ENCODE results near the gene LDAH. TPM values are rescaled to one million over a fixed set of nuclear protein-coding genes. Genes with fewer than 3 reads are reported as not detected.
A peak's percentile ranks its signal among the peaks of the same experiment; 100 is the strongest.

Gene LDAH
- total and polyA plus RNA-seq, 10 of the 15 experiments (the other 5 are each of a cell fraction or from before 2014, with no cell fraction given): 17.9 to 44.7 (median 30.0) TPM

DNA sequence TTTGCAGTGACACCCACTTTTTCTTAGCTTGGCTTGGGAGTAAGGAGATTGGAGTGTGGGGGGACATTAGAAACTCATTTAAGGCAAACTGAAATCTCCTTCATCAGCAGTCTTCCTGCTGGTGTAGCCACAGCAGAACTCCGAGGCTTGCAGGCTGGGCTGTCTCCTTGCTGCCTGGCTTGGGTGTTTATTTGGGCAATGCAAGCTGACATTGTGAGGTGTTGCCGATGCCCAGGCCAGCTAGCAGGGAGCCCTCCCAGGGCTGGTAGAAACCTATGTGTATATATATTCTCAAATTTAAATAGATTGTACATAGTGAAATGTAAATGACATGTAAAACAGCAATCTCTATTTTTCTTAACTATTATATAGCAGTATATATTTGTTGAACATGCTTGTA, 144.1 kb downstream of the LDAH start (continued):
- TF ChIP-seq BCL3 (IDR thresholded peaks at IDR 0.05; ENCODE audit: borderline replicate concordance, insufficient read depth, low read depth, low read length, poor library complexity, severe bottlenecking) (no peak), BACH1 (IDR thresholded peaks at IDR 0.05; ENCODE audit: borderline replicate concordance) (no peak)
- TF ChIP-seq, protein P1, sequence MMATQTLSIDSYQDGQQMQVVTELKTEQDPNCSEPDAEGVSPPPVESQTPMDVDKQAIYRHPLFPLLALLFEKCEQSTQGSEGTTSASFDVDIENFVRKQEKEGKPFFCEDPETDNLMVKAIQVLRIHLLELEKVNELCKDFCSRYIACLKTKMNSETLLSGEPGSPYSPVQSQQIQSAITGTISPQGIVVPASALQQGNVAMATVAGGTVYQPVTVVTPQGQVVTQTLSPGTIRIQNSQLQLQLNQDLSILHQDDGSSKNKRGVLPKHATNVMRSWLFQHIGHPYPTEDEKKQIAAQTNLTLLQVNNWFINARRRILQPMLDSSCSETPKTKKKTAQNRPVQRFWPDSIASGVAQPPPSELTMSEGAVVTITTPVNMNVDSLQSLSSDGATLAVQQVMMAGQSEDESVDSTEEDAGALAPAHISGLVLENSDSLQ (IDR thresholded peaks at IDR 0.05): no peak

- WGBS (ENCODE audit: insufficient coverage, insufficient replicate concordance, low lambda C conversion rate, missing lambda C conversion rate): 42% methylated on average over 1 of the region's 1 CpG
- Histone ChIP-seq H3K4me2 (ENCODE audit: control insufficient read depth, insufficient read depth) (peak overlapping the region; percentile 80), H3K27me3 (replicated peaks in 1 of 2; ENCODE audit: control insufficient read depth in 2 of 2, insufficient read depth in 2 of 2, low read length in 1 of 2) (no peaks in the 10 kb centered on the region; a peak in 1 of 4 replicates), H3K27ac (ENCODE audit: control insufficient read depth, insufficient read depth) (peak overlapping the region; percentile 69), H4K20me1 (ENCODE audit: control insufficient read depth, insufficient read depth) (no peaks in the 10 kb centered on the region), H3K9ac (ENCODE audit: control insufficient read depth, insufficient read depth, low read length) (peak overlapping the region; percentile 19; the same call in 1 of the 2 replicates), H2AFZ (ENCODE audit: control insufficient read depth, low read depth, low read length) (no peak overlapping the region), H3K4me1 (ENCODE audit: control insufficient read depth, insufficient read depth, low read length) (peaks cover 37% of the 10 kb centered on the region), H3K9me3 (replicated peaks; ENCODE audit: control insufficient read depth, insufficient read depth, low read length) (no peaks in the 10 kb centered on the region), H3K4me3 (no peak overlapping the region), H3K36me3 (ENCODE audit: control insufficient read depth in 2 of 2, insufficient read depth in 2 of 2, low read length in 1 of 2) (no peaks in the 10 kb centered on the region; a peak in 2 of 4 replicates), H3K79me2 (ENCODE audit: control insufficient read depth, insufficient read depth, low read length) (no peaks in the 10 kb centered on the region)
- intact Hi-C loops (cut with micrococcal nuclease; ENCODE audit: unreplicated experiment) (no loop called here), in situ Hi-C loops (cut with MboI) (no loop called here)
- RAD21 ChIA-PET (ENCODE audit: unreplicated experiment): interaction anchor here (1.0 to 2.9 kb wide), 6 partner anchors 16 to 287 kb away, joined by 3 to 9 read pairs (median 4); no protein-coding TSS in a partner anchor
- CTCF ChIA-PET: interaction anchor here (0.6 to 7.4 kb wide), 9 partner anchors 16 to 295 kb away, joined by 3 to 82 read pairs (median 5); partner anchors contain the start of gene HS1BP3
- SMC1A ChIA-PET (ENCODE audit: uncharacterized antibody, unreplicated experiment): interaction anchor here (1.5 to 2.8 kb wide), 5 partner anchors 10 to 284 kb away, joined by 4 to 9 read pairs (median 6); no protein-coding TSS in a partner anchor
- DNase-seq (ENCODE audit: low read depth, low spot score): no peak
- no peak for ATAC-seq
- BruUV-seq (replicated peaks): no TSS peak
- POLR2A ChIA-PET: no interaction called here
- no peak for FAIRE-seq
- TF ChIP-seq ZNF24 (IDR thresholded peaks at IDR 0.05) (no peak), IKZF2 (IDR thresholded peaks at IDR 0.05) (no peak), SPI1 (IDR thresholded peaks at IDR 0.05; ENCODE audit: borderline replicate concordance, insufficient read depth, low read depth, low read length) (no peak), NRF1 (conservative IDR thresholded peaks at IDR 0.05; ENCODE audit: low read depth, low read length) (no peak), BCL11A (IDR thresholded peaks at IDR 0.05; ENCODE audit: low read depth, low read length) (no peak), REST (IDR thresholded peaks at IDR 0.05; ENCODE audit: low read depth, low read length) (no peak), PML (IDR thresholded peaks at IDR 0.05; ENCODE audit: low read length) (no peak), SP1 (IDR thresholded peaks at IDR 0.05; ENCODE audit: low read depth, low read length) (no peak), NR2C1 (IDR thresholded peaks at IDR 0.05) (no peak), MLLT1 (IDR thresholded peaks at IDR 0.05) (no peak), ZSCAN29 (IDR thresholded peaks at IDR 0.05) (no peak), SUZ12 (IDR thresholded peaks at IDR 0.05; ENCODE audit: unreplicated experiment) (no peak), MXI1 (IDR thresholded peaks at IDR 0.05; ENCODE audit: low read depth, low read length) (no peak)
These were observed 144.9 kb downstream of the LDAH start for GRCh38 chr2:20678086-20678395.

All from GM12878 (cell line).